ENCODE data around the gene NFATC3. TPM values are rescaled to one million over a fixed set of nuclear protein-coding genes. Genes with fewer than 3 reads are reported as not detected.
A peak's percentile ranks its signal among the peaks of the same experiment; 100 is the strongest.

Gene NFATC3
- total RNA-seq, 1 experiment from 2014 or later = 4.6 TPM

- no peaks in the 10 kb centered on the region for H3K36me3 ChIP-seq
- H3K4me3 ChIP-seq = no peak overlapping the region
- H3K27me3 ChIP-seq = no peaks in the 10 kb centered on the region
- no peaks in the 10 kb centered on the region for H3K9me3 ChIP-seq
- no peak for DNase-seq
These were observed 140.9 kb downstream of the NFATC3 start for GRCh38 chr16:68226116-68226515.

DNA sequence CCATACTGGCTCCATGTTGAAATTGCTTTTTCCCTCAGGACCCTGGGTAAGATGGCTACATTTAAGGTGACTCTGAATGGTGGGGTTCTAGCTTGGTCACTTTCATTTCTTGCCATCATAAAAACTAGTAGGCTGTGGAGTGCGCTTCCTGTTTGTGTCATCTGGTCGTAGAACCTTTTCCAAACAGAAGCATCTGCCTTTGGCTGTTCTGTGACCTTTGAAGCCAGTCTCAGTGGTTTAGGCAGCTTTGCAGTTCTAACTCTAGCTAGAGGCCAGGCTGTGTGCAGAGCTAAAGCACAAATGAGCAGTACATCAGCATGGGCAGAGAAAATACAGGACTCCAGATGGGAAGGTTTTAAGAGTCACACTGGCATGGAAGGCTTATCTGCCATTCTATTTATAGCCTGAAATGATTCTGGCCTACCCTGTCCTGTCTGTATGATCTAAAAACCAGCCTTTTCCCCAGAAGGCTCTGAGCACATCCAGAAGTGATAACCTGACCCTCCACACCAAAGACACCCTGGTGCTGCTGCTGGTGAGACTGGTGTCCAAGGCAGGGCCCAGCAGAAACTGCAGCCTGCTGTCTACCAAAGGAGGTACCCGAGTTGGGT, 142.1 kb downstream of the NFATC3 start:
- DNase-seq = no peak
- H3K4me3 ChIP-seq = no peak overlapping the region
- H3K9me3 ChIP-seq = no peaks in the 10 kb centered on the region
- H3K27me3 ChIP-seq = no peaks in the 10 kb centered on the region
- H3K36me3 ChIP-seq = no peaks in the 10 kb centered on the region

GRCh38 chr16:68227850-68228553, 142.8 kb downstream of the NFATC3 start:
- H3K4me3 ChIP-seq = no peak overlapping the region
- H3K27me3 ChIP-seq = no peaks in the 10 kb centered on the region
- H3K36me3 ChIP-seq = no peaks in the 10 kb centered on the region
- no peaks in the 10 kb centered on the region for H3K9me3 ChIP-seq
- no peak for DNase-seq

- H3K4me3 ChIP-seq = no peak overlapping the region
- H3K36me3 ChIP-seq = no peaks in the 10 kb centered on the region
- no peaks in the 10 kb centered on the region for H3K9me3 ChIP-seq
- no peak for DNase-seq
- no peaks in the 10 kb centered on the region for H3K27me3 ChIP-seq
These were observed 143.5 kb downstream of the NFATC3 start for GRCh38 chr16:68228652-68229051.

DNA sequence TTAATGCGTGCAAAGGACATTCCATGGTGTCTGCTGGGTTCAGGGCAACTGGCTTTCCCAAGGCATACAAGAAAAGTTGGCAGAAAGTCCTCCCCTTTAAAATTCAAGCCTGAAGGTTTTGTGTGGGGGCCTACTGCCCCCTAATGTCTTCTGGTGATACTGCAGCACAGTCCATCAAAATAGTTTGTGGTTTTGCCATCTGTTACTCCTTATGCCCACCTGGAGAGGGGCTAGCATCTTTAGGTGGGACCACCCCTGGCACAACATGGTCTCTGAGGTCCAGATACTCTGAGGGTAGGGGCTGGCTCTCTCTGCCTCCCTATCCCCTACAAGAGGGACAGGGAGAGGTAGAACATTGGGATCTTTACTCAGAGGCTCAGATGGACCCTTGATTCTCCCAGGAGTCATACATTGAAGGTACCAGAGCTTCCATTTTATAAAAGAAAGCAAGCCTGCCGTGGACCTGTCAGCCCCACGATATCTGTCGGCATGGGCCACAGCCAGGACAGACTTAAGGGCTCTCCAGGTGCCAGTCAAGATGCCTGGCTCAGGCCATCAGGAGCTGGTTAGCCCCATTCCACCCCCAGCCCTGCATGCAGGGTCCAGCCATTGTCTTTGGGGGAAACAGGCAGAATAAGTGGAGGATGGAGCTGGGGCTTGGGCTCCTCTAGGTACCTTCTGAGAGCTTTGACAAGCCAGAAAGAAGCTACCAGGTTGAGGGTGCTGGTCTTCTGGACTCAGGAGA, 144.4 kb downstream of the NFATC3 start:
- H3K4me3 ChIP-seq = no peak overlapping the region
- no peaks in the 10 kb centered on the region for H3K9me3 ChIP-seq
- DNase-seq = no peak
- no peaks in the 10 kb centered on the region for H3K36me3 ChIP-seq
- H3K27me3 ChIP-seq = no peaks in the 10 kb centered on the region

DNA sequence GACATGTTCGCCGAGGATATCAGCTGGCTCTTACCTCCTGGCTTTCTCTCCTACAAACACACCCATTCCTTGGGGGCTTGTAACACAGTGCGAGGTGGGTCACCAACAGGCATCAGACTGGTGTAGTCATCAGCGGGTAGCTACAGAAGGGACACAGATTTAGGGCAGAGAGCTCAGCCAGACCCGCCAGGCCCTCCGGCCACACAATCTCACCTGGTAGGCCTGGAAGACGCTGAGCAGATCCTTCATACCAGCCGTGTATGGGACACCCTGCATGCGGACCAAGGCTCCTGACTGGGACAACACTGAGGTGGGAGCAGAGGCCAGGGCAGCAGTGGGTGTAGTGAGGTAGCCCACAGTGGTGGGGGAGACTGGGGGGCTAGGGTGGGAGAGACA, 145.0 kb downstream of the NFATC3 start:
- H3K4me3 ChIP-seq = no peak overlapping the region
- no peaks in the 10 kb centered on the region for H3K36me3 ChIP-seq
- no peaks in the 10 kb centered on the region for H3K9me3 ChIP-seq
- no peaks in the 10 kb centered on the region for H3K27me3 ChIP-seq
- DNase-seq = no peak

- no peaks in the 10 kb centered on the region for H3K9me3 ChIP-seq
- no peaks in the 10 kb centered on the region for H3K27me3 ChIP-seq
- H3K4me3 ChIP-seq = no peak overlapping the region
- no peaks in the 10 kb centered on the region for H3K36me3 ChIP-seq
- DNase-seq = no peak
These were observed 145.8 kb downstream of the NFATC3 start for GRCh38 chr16:68230956-68231355.

GRCh38 chr16:68231384-68232136, 146.4 kb downstream of the NFATC3 start:
- no peak overlapping the region for H3K4me3 ChIP-seq
- DNase-seq = no peak

GRCh38 chr16:68232335-68232734, 147.2 kb downstream of the NFATC3 start:
- no peak for DNase-seq

More at GRCh38 chr16:68231384-68232136, 146.4 kb downstream of the NFATC3 start:
- H3K27me3 ChIP-seq = no peaks in the 10 kb centered on the region
- H3K9me3 ChIP-seq = no peaks in the 10 kb centered on the region
- H3K36me3 ChIP-seq = no peaks in the 10 kb centered on the region

GRCh38 chr16:68233085-68233834, 148.1 kb downstream of the NFATC3 start:
- Histone ChIP-seq H3K27me3 (no peaks in the 10 kb centered on the region), H3K9me3 (no peaks in the 10 kb centered on the region), H3K36me3 (no peaks in the 10 kb centered on the region), H3K4me3 (no peak overlapping the region)
- DNase-seq = no peak

More at GRCh38 chr16:68232335-68232734, 147.2 kb downstream of the NFATC3 start:
- H3K9me3 ChIP-seq = no peaks in the 10 kb centered on the region
- no peaks in the 10 kb centered on the region for H3K27me3 ChIP-seq
- no peak overlapping the region for H3K4me3 ChIP-seq
- H3K36me3 ChIP-seq = no peaks in the 10 kb centered on the region

DNA sequence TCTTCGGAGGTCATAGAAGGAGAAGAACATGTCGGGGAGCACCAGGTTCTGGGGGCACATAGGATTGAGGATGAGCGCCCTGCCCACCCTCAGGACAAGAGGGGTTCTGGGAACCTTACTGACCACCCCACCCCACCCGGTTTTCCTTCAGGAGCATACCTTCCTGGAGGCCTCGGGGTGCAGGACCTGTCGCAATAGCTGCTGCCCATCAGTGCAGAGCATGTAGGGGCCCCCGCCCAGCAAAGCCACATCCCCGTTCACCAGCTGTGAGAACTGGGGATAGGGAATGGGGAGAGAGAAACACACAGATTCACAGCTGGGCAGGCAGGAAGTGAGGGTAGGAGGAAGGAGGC, 148.6 kb downstream of the NFATC3 start:
- Histone ChIP-seq H3K36me3 (no peaks in the 10 kb centered on the region), H3K4me3 (no peak overlapping the region), H3K9me3 (no peaks in the 10 kb centered on the region), H3K27me3 (no peaks in the 10 kb centered on the region)
- DNase-seq = no peak

DNA sequence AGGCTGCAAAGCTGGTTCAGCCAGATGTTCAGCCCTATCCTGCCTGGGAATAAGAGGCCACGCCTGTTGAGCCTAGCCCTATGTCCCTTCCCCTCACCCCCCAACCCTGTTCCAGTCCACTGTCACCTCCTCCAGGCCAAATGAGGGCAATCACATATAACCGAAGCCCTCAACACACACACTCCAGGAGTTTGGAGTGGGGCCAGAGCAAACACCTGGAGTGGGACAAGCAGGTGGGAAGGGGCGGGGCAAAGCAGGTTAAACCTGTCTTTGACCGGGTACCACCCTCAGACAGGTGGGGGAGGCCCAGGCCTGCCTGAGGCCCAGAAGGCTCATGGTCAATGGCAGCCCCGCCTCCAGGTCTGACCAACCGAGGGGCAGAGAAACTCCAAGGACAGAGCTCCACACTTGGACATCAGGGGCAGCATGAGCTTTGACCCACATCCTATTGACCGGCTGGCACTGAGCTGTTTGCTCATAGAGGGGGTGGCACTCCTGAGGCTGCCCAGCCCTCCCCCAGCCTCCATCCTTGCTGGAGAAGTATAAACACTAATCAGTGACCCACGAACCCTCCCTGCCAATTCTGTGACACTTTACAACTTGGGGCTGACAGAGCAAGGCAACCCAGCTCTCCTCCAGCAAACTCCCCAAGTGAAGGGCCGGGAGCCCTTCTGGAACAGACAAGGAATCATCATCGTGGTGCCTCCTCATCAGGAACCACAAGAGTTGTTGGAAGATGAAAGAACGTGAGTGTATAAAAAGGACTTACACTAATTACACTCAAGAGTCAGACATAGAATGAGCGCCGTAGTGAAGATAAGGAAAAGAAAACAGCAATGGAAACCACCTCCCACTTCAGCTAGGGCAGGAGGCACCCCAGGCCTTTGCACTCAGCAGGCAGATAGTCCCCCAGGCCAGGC, 149.3 kb downstream of the NFATC3 start:
- Histone ChIP-seq H3K27me3 (no peaks in the 10 kb centered on the region), H3K36me3 (no peaks in the 10 kb centered on the region), H3K9me3 (no peaks in the 10 kb centered on the region), H3K4me3 (no peak overlapping the region)
- DNase-seq = no peak

- no peak overlapping the region for H3K4me3 ChIP-seq
- no peaks in the 10 kb centered on the region for H3K36me3 ChIP-seq
- no peak for DNase-seq
- H3K9me3 ChIP-seq = no peaks in the 10 kb centered on the region
- H3K27me3 ChIP-seq = no peaks in the 10 kb centered on the region
These were observed 150.1 kb downstream of the NFATC3 start for GRCh38 chr16:68235108-68235886.

DNA sequence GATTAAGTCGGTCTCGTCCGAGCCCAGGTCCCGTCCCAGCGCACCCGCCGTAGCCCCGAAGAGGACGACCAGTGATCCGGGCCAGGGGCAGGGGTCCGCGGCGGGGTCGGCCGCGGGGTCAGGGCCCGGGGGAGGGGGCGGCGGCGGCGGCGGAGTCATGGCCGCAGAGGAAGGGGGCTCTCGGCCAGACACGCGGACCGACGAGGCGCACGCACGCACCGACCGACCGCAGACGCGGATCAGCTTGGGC, 150.6 kb downstream of the NFATC3 start, which contains the start of gene ESRP2:
TSS of gene ESRP2 (minus strand) at position 241 of the 250 bp plus-strand sequence. CDS start at position 159, 82 bp downstream.
- DNase-seq = no peak
- H3K4me3 ChIP-seq = peak within 1 kb of the TSS; percentile 47
- no peaks in the 10 kb centered on the region for H3K9me3 ChIP-seq
- H3K36me3 ChIP-seq = no peaks in the 10 kb centered on the region
- H3K27me3 ChIP-seq = no peaks in the 10 kb centered on the region
